ENCODE results near the gene TPD52L2.

The TPD52L2 gene

DNA sequence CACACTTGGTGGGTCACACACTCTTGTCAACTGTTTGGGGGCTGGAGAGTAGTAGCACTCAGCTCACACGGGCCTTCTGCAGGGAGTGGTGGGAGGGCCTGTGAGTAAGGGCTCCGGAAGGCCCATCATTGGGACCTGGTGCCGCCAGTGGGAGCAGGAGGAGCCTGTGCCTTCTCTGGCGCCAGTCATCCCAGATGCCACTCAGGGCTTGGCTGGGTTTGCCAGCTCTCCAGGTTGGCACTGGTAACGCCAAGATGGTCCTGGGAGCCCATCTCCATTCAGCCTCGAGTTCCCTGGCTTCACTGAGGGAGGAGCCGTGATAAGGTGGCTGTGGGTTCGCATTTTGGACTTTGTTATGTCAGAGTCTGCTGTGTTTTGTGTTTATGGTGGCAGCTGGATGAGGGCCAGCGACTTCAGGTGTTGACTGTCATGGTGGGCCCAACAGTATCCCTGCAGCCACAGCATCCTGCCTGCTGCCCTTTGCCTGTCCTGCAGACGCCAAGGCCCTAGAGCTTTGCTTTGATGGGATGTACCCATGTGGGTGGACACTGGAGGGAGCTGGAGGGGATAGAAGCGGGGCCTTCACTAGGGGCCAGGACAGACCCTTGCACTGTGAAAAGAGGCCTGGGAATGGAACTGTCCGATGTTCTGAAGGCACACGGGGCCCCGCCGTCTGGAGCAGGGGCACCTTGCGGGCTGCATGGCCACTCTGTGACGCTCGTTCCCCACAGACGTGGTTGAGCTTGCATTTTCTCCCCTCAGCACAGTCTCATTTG is 16.6 kb downstream of the TPD52L2 start:
- TF ChIP-seq ZFX (IDR thresholded peaks at IDR 0.05; ENCODE audit: borderline replicate concordance) = no peak
- TF ChIP-seq, protein P1, sequence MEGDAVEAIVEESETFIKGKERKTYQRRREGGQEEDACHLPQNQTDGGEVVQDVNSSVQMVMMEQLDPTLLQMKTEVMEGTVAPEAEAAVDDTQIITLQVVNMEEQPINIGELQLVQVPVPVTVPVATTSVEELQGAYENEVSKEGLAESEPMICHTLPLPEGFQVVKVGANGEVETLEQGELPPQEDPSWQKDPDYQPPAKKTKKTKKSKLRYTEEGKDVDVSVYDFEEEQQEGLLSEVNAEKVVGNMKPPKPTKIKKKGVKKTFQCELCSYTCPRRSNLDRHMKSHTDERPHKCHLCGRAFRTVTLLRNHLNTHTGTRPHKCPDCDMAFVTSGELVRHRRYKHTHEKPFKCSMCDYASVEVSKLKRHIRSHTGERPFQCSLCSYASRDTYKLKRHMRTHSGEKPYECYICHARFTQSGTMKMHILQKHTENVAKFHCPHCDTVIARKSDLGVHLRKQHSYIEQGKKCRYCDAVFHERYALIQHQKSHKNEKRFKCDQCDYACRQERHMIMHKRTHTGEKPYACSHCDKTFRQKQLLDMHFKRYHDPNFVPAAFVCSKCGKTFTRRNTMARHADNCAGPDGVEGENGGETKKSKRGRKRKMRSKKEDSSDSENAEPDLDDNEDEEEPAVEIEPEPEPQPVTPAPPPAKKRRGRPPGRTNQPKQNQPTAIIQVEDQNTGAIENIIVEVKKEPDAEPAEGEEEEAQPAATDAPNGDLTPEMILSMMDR (IDR thresholded peaks at IDR 0.05) = no peak
- no peak overlapping the region for H3K27ac ChIP-seq

DNA sequence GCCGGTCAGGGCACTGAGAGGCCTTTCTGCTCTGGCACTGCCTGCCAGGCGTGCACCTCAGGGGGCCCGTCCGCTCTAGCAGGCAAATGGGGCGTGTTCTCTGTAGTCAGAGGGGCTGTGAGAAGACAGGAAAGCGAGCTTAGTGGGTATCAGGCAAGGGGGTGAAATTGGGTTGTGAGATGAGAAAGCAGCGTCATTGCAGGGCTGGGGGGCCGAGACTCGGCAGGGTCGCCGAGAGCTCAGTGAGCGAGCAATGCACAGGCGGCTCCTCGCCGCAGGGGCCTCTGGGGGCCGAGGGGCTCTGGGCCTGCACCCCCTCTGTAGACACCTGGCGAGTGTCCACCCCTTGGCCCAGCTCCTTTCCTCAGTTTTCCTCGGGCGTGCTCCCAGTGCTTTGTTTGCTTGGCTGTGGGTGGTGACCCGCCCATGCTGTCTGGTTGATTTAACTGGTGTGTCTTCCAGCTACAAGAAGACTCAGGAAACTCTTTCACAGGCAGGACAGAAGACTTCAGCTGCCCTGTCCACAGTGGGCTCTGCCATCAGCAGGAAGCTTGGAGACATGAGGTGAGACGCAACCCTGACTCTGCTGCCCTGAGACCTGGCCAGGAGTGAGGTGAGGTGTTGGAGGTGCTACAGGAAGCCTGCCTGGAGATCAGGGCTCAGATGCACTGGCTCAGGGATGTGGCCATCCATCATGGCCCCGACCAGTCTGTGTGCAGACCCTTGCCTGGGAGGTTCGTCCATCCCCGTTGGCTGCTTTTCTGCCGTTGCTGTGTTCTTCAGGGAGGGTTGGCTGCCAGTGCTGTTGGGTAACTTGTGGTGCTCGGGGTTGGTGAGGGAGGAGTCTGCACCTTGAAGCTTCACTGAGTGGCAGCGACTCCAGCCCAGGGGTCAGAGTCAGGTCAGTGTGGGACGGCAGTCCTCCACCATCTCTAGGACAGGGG is 17.5 kb downstream of the TPD52L2 start:
- TF ChIP-seq, protein P1 (IDR thresholded peaks at IDR 0.05) = no peak
- TF ChIP-seq ZFX (IDR thresholded peaks at IDR 0.05; ENCODE audit: borderline replicate concordance) = no peak

DNA sequence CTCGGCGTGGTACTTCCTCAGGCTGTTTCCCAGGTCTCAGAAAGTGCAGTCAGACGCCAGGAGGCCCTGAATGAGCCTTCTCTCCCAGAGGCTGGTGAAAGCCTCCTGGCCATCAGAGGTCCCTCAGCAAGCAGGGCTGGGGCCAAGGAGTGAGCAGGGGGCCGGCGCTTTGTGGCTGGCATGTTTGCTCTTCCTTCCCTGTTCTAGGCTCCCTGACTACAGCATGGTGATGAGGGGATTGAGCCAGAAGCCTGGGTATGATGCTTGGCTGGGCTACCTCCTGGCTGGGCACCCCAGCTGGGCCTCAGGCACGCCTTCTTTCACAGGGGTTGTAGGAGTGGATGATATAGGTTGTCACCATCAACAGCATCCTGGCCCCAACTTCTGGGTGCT is 18.1 kb downstream of the TPD52L2 start:
- peak overlapping the region; percentile 58; the same call in 1 of the 2 replicates for H3K27ac ChIP-seq
- TF ChIP-seq, protein P1 (IDR thresholded peaks at IDR 0.05) = no peak
- TF ChIP-seq ZFX (IDR thresholded peaks at IDR 0.05; ENCODE audit: borderline replicate concordance) = no peak

More for the DNA sequence above, 17.5 kb downstream of the TPD52L2 start:
- no peak overlapping the region for H3K27ac ChIP-seq

DNA sequence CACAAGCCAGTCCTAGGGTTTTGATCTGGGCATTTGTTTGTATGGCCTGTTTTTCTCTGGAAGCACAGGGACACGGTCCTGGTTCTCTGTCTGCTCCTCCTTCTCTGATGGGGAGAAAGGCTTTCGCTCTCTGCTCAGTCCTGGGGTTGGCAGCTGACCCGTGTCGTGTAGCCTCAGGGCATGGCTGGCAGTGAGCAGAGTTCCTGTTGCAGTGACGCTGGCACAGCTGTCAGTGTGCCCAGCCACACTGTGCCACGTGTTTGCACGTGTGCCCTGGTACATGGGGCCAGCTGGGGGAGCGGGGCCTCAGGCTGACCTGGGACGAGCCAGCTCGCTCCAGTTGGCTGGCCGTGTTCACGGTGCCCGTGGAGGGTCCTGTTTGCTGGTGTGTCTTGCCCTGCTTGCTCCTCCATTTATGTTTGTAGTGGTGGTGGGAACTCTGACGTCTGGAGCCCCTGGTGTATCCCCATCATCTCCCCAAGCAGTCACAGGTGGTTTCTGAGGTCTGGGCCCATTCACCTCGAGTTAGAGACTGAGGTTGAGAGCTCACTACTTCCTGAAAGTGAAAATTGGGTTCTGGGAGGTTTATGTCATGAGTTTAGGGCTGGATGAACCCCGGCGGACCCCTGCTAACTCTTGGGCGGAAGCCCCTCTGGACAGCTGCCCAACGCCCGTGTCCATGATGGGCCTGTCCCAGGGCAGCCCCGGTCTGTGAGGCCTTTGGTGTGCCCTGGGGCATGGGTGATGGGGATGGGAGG is 19.6 kb downstream of the TPD52L2 start:
- H3K27ac ChIP-seq = peak overlapping the region; percentile 58

DNA sequence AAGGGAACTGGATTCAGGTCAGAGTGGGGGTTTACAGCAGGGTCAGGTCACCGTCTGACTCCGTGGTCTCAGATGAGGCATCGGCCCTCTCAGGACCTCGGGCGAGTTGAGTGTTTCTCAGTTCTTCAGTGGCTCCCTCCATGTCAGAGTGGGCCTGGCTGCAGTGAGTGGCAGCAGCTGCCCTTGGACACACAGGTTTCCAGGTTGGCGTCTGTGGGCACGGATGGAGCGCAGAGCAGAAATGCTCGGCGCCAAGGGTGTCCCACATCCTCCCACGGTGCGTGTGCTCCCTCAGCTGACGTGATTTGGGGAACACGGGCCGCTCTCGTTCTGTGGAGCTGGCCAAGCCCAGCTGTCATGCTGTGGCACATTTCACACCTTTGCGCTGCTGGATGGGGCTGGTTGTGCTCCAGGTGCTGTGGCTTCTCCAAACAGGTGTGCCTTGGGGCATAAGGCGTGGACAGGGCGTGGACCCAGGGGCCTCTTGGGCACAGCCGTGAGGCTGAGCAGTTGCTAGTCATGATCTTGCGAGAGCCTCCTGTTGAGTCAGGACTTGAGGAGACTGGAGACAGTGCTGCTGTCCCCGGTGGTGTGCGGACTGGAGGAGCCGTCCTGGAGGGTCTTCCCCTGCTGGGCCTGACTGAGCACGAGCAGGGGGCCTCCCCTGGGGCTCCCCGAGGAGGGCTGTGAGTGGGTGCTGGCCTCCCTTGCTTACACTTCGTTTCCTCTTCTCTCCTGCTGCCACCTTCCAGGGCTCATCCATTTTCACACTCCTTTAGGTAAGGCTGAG is 20.4 kb downstream of the TPD52L2 start:
- TF ChIP-seq, protein P1 (IDR thresholded peaks at IDR 0.05) = no peak
- TF ChIP-seq ZFX (IDR thresholded peaks at IDR 0.05; ENCODE audit: borderline replicate concordance) = no peak
- H3K27ac ChIP-seq = peak overlapping the region; percentile 58

More for the DNA sequence above, 19.6 kb downstream of the TPD52L2 start:
- TF ChIP-seq, protein P1 (IDR thresholded peaks at IDR 0.05) = no peak
- TF ChIP-seq ZFX (IDR thresholded peaks at IDR 0.05; ENCODE audit: borderline replicate concordance) = no peak

DNA sequence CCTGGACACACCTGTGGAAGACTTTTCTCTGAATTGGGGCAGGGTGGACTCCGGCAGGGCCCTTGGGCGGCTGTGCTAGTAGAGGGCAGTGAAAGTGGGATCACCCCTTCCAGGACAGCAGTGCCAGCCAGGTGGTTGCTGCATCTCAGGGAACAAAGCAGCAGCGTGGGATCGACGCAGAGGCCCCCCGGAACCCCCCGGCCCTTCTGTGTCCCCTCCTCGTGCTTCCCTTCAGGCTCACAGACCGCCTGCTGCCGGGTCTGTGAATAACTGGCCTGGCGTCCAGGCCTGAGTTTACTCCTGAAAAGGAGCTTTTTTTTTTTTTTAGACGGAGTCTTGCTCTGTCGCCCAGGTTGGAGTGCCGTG is 21.0 kb downstream of the TPD52L2 start:
- TF ChIP-seq, protein P1 (IDR thresholded peaks at IDR 0.05) = no peak
- TF ChIP-seq ZFX (IDR thresholded peaks at IDR 0.05; ENCODE audit: borderline replicate concordance) = no peak
- H3K27ac ChIP-seq = 0 out of 2 replicates have a peak overlapping the region, but pooled peaks have one; percentile 58
